Measurements from ENCODE around the gene SLC22A17. TPM values are rescaled to one million over a fixed set of nuclear protein-coding genes. Genes with fewer than 3 reads are reported as not detected.

SLC22A17 gene
- total and polyA plus RNA-seq, 10 of the 15 experiments (the other 5 are each of a cell fraction or from before 2014, with no cell fraction given): not detected

- Histone ChIP-seq H4K20me1 (ENCODE audit: control insufficient read depth, insufficient read depth) (no peaks in the 10 kb centered on the region), H3K9me3 (replicated peaks; ENCODE audit: control insufficient read depth, insufficient read depth, low read length) (no peaks in the 10 kb centered on the region), H3K27me3 (replicated peaks in 1 of 2; ENCODE audit: control insufficient read depth in 2 of 2, insufficient read depth in 2 of 2, low read length in 1 of 2) (peaks cover 7 to 9% of the 10 kb centered on the region in 2 experiments), H3K36me3 (ENCODE audit: control insufficient read depth in 2 of 2, insufficient read depth in 2 of 2, low read length in 1 of 2) (no peaks in the 10 kb centered on the region), H3K79me2 (ENCODE audit: control insufficient read depth, insufficient read depth, low read length) (no peaks in the 10 kb centered on the region), H3K9ac (ENCODE audit: control insufficient read depth, insufficient read depth, low read length) (no peak overlapping the region), H3K4me3 (no peak overlapping the region), H3K4me1 (ENCODE audit: control insufficient read depth, insufficient read depth, low read length) (no peaks in the 10 kb centered on the region), H3K4me2 (ENCODE audit: control insufficient read depth, insufficient read depth) (no peak overlapping the region), H2AFZ (ENCODE audit: control insufficient read depth, low read depth, low read length) (no peak overlapping the region), H3K27ac (ENCODE audit: control insufficient read depth, insufficient read depth) (no peak overlapping the region)
- no TSS peak for BruUV-seq (replicated peaks)
- WGBS (ENCODE audit: insufficient coverage, insufficient replicate concordance, low lambda C conversion rate, missing lambda C conversion rate): 39% methylated on average over 8 of the region's 8 CpGs
- POLR2A ChIA-PET: no interaction called here
- RAD21 ChIA-PET (ENCODE audit: unreplicated experiment): no interaction called here
- CTCF ChIA-PET: no interaction called here
- in situ Hi-C loops (cut with MboI): no loop called here
- SMC1A ChIA-PET (ENCODE audit: uncharacterized antibody, unreplicated experiment): no interaction called here
- intact Hi-C loops (cut with micrococcal nuclease; ENCODE audit: unreplicated experiment): no loop called here
- FAIRE-seq (no peak), ATAC-seq (no peak), DNase-seq (ENCODE audit: low read depth, low spot score) (no peak)
- no peak for TF ChIP-seq KLF5 (IDR thresholded peaks at IDR 0.05; ENCODE audit: partially characterized antibody)
- TF ChIP-seq, protein P1, sequence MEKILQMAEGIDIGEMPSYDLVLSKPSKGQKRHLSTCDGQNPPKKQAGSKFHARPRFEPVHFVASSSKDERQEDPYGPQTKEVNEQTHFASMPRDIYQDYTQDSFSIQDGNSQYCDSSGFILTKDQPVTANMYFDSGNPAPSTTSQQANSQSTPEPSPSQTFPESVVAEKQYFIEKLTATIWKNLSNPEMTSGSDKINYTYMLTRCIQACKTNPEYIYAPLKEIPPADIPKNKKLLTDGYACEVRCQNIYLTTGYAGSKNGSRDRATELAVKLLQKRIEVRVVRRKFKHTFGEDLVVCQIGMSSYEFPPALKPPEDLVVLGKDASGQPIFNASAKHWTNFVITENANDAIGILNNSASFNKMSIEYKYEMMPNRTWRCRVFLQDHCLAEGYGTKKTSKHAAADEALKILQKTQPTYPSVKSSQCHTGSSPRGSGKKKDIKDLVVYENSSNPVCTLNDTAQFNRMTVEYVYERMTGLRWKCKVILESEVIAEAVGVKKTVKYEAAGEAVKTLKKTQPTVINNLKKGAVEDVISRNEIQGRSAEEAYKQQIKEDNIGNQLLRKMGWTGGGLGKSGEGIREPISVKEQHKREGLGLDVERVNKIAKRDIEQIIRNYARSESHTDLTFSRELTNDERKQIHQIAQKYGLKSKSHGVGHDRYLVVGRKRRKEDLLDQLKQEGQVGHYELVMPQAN (conservative IDR thresholded peaks at IDR 0.05): no peak
- TF ChIP-seq KAT2A (conservative IDR thresholded peaks at IDR 0.05; ENCODE audit: control insufficient read depth, low read depth, low read length): no peak
- TF ChIP-seq, protein P2, sequence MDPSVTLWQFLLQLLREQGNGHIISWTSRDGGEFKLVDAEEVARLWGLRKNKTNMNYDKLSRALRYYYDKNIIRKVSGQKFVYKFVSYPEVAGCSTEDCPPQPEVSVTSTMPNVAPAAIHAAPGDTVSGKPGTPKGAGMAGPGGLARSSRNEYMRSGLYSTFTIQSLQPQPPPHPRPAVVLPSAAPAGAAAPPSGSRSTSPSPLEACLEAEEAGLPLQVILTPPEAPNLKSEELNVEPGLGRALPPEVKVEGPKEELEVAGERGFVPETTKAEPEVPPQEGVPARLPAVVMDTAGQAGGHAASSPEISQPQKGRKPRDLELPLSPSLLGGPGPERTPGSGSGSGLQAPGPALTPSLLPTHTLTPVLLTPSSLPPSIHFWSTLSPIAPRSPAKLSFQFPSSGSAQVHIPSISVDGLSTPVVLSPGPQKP (IDR thresholded peaks at IDR 0.05; ENCODE audit: low read depth, low read length): no peak
- no peak for TF ChIP-seq NFYB (IDR thresholded peaks at IDR 0.05; ENCODE audit: insufficient read depth, low read depth, low read length)
- TF ChIP-seq ZNF207 (IDR thresholded peaks at IDR 0.05; ENCODE audit: borderline replicate concordance): no peak
- TF ChIP-seq TCF12 (IDR thresholded peaks at IDR 0.05; ENCODE audit: low read depth, low read length): no peak
- TF ChIP-seq KDM1A (IDR thresholded peaks at IDR 0.05; ENCODE audit: borderline replicate concordance): no peak
- TF ChIP-seq RFX5 (IDR thresholded peaks at IDR 0.05; ENCODE audit: low read depth, low read length): no peak
- no peak for TF ChIP-seq IKZF2 (IDR thresholded peaks at IDR 0.05)
Observed at GRCh38 chr14:23349156-23349845, 3.4 kb downstream of the SLC22A17 start.
